ENCODE data around the gene SPATA21.
"Not testable (repeated sequence)": the region's sequence is repeated elsewhere in the genome, so short reads cannot be mapped to it uniquely, and the experiment has no call there.

DNA sequence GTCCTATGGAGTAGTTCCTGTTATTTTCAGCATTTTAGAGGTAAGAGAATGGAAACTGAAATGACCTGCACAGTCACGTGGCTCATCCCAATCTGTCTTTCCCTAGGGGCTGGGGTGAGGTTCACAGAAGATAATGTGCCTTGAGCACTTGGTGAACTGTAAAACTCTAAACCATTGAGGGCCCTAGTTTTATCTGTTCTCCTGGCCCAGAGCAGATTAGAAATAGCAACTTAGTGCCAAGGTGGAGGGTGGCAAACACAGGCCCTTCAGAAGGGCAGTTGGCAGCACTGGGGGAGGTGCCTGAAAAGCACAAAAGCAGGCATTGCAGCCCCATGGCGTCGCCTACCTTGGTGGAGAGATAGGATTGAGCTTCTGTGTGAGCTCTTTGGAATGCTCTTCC is 17.7 kb upstream of the SPATA21 start:
- TF ChIP-seq, protein P1, sequence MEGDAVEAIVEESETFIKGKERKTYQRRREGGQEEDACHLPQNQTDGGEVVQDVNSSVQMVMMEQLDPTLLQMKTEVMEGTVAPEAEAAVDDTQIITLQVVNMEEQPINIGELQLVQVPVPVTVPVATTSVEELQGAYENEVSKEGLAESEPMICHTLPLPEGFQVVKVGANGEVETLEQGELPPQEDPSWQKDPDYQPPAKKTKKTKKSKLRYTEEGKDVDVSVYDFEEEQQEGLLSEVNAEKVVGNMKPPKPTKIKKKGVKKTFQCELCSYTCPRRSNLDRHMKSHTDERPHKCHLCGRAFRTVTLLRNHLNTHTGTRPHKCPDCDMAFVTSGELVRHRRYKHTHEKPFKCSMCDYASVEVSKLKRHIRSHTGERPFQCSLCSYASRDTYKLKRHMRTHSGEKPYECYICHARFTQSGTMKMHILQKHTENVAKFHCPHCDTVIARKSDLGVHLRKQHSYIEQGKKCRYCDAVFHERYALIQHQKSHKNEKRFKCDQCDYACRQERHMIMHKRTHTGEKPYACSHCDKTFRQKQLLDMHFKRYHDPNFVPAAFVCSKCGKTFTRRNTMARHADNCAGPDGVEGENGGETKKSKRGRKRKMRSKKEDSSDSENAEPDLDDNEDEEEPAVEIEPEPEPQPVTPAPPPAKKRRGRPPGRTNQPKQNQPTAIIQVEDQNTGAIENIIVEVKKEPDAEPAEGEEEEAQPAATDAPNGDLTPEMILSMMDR (IDR thresholded peaks at IDR 0.05), result not testable (repeated sequence)
- not testable (repeated sequence) for TF ChIP-seq POLR2A (IDR thresholded peaks at IDR 0.05)

Data from thyroid gland (tissue), 4 donors.